NCI-H2107 treated with DMSO at 0.1 percent for 48 hours (cell line): ENCODE results near the gene ZBTB17.
"Not testable (repeated sequence)": the region's sequence is repeated elsewhere in the genome, so short reads cannot be mapped to it uniquely, and the experiment has no call there.

Experiments
- DNase-seq: peaks from one replicate; lab custom pipeline; 2025; ENCODE audit not compliant: unreplicated experiment; lab: John Stamatoyannopoulos, UW

Gene ZBTB17

GRCh38 chr1:15975805-15976680, at the start of gene ZBTB17:
Gene ZBTB17, minus strand, starts transcription at chr1:15976101. Its CDS starts 27,606 bp downstream, at chr1:15948495.
- peak; percentile 81 for DNase-seq

GRCh38 chr1:16023050-16023653, 47.3 kb upstream of the ZBTB17 start:
- DNase-seq = no peak

GRCh38 chr1:16022393-16022792, 46.5 kb upstream of the ZBTB17 start:
- no peak for DNase-seq

GRCh38 chr1:16021681-16022080, 45.8 kb upstream of the ZBTB17 start, which contains the start of gene CLCNKA:
Gene CLCNKA, plus strand, starts transcription at chr1:16022036. Its CDS starts 584 bp downstream, at chr1:16022620.
- peak; percentile 49 for DNase-seq

GRCh38 chr1:16020878-16021277, 45.0 kb upstream of the ZBTB17 start:
- DNase-seq = not testable (repeated sequence)

GRCh38 chr1:16020325-16020724, 44.4 kb upstream of the ZBTB17 start:
- no peak for DNase-seq

GRCh38 chr1:16019644-16020277, 43.9 kb upstream of the ZBTB17 start:
- no peak for DNase-seq

GRCh38 chr1:16018749-16019643, 43.1 kb upstream of the ZBTB17 start:
- no peak for DNase-seq

- no peak for DNase-seq
Observed at GRCh38 chr1:16018308-16018707, 42.4 kb upstream of the ZBTB17 start.

GRCh38 chr1:16017461-16018303, 41.8 kb upstream of the ZBTB17 start, which contains the start of gene HSPB7:
Gene HSPB7, minus strand, starts transcription at chr1:16018043. Its CDS starts 80 bp downstream, at chr1:16017963.
- DNase-seq = no peak

- no peak for DNase-seq
Observed at GRCh38 chr1:16017076-16017460, 41.2 kb upstream of the ZBTB17 start.

GRCh38 chr1:16015960-16016901, 40.3 kb upstream of the ZBTB17 start:
- no peak for DNase-seq

GRCh38 chr1:16015491-16015890, 39.6 kb upstream of the ZBTB17 start:
- no peak for DNase-seq

GRCh38 chr1:16014509-16015482, 38.9 kb upstream of the ZBTB17 start:
- DNase-seq = no peak

GRCh38 chr1:16013908-16014258, 38.0 kb upstream of the ZBTB17 start:
- no peak for DNase-seq

GRCh38 chr1:16013220-16013907, 37.5 kb upstream of the ZBTB17 start:
- no peak for DNase-seq

- no peak for DNase-seq
Observed at GRCh38 chr1:16012590-16013219, 36.8 kb upstream of the ZBTB17 start.
